ENCODE measurements around the gene DRAM2. TPM values are rescaled to one million over a fixed set of nuclear protein-coding genes. Genes with fewer than 3 reads are reported as not detected.

DRAM2 gene
- 29.0 and 42.5 TPM in 2 replicates for total RNA-seq

GRCh38 chr1:111139956-111140679 lies at the start of gene DRAM2, which contains the start of gene CEPT1:
TSS of gene DRAM2 (minus strand) at chr1:111140093. CDS start at chr1:111131554, 8,539 bp downstream.
TSS of gene CEPT1 (plus strand) at chr1:111140223. CDS start at chr1:111147715, 7,492 bp downstream.

Other genes starting within 250 kb of the DRAM2 start
- 4.6 and 6.3 TPM in 2 replicates for gene LRIF1, start 176.2 kb downstream of the DRAM2 start, total RNA-seq
- gene CEPT1, start 130 bp upstream of the DRAM2 start, total RNA-seq: 17.9 and 18.7 TPM in 2 replicates
- 5.4 and 8.5 TPM in 2 replicates for gene DENND2D, start 60.6 kb upstream of the DRAM2 start, total RNA-seq
- not detected in 2 replicates for gene CHI3L2, start 87.6 kb upstream of the DRAM2 start, total RNA-seq
- gene CHIA, start 150.8 kb upstream of the DRAM2 start, total RNA-seq: not detected in 2 replicates